Cardiac fibroblast (primary cell): ENCODE results near the gene CRTAC1.

Source experiments
- DNase-seq, 2 donors: peaks; one replicate each; pipeline versions ENCODE4 v3.0.0 to v3.0.0-alpha.2; 2010; ENCODE audit warnings: low read depth in 2 of 2
- H3K4me3 ChIP-seq, 2 donors: replicated peaks in 1 of 2; 1 replicate in 1 of 2; 2 replicates in 1 of 2; pipeline ENCODE4 v1.5.1; 2011; ENCODE audit warnings: low read depth in 2 of 2, low read length in 2 of 2, mild to moderate bottlenecking in 2 of 2, moderate library complexity in 1 of 2
- TF ChIP-seq, protein P1 (sequence below): IDR thresholded peaks from one replicate; pipeline ENCODE4 v1.5.1; 2011; ENCODE audit warnings: low read depth, mild to moderate bottlenecking, low read length, inconsistent platforms

CRTAC1 gene

DNA sequence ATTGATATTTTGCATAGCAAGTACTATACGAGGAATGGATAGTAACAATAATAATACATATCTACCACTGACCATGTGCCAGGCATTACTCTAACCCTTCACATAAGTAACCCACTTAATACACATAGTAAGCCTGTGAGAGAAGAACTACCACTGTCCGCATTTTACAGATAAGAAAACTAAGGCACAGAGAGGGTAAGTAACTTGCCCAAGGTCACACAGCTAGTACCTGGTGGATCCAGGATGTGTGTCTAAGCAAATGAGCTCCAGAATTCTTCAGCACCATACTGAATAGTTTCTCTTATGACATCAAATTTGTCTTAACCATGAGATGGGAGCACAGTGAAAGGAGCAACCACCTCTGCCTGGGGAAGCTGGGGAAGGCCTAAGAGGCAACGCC lies 10.2 kb downstream of the CRTAC1 start:
- no peak for DNase-seq
- H3K4me3 ChIP-seq: no peak overlapping the region
- TF ChIP-seq, protein P1, sequence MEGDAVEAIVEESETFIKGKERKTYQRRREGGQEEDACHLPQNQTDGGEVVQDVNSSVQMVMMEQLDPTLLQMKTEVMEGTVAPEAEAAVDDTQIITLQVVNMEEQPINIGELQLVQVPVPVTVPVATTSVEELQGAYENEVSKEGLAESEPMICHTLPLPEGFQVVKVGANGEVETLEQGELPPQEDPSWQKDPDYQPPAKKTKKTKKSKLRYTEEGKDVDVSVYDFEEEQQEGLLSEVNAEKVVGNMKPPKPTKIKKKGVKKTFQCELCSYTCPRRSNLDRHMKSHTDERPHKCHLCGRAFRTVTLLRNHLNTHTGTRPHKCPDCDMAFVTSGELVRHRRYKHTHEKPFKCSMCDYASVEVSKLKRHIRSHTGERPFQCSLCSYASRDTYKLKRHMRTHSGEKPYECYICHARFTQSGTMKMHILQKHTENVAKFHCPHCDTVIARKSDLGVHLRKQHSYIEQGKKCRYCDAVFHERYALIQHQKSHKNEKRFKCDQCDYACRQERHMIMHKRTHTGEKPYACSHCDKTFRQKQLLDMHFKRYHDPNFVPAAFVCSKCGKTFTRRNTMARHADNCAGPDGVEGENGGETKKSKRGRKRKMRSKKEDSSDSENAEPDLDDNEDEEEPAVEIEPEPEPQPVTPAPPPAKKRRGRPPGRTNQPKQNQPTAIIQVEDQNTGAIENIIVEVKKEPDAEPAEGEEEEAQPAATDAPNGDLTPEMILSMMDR: no peak

DNA sequence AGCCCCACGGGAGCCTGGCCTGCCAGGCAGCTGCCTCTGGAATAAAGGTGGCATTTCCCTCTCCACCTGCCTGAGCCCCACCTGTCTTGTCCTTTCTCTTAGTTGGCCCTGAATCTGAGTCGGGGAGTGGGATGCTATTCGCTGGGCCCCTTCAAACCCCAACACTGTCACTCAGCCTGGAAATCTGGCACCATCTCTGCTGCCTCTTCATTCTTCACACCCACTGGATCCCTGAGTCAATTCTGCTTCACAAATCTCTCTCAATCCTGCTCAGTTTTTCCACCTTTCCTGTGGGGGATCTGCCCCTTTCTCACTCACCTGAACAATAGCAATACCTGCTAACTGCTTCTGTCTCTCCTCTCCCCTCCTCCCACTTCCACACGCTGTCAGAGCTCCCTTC lies 10.6 kb downstream of the CRTAC1 start:
- DNase-seq: no peak
- no peak overlapping the region for H3K4me3 ChIP-seq
- TF ChIP-seq, protein P1: no peak

DNA sequence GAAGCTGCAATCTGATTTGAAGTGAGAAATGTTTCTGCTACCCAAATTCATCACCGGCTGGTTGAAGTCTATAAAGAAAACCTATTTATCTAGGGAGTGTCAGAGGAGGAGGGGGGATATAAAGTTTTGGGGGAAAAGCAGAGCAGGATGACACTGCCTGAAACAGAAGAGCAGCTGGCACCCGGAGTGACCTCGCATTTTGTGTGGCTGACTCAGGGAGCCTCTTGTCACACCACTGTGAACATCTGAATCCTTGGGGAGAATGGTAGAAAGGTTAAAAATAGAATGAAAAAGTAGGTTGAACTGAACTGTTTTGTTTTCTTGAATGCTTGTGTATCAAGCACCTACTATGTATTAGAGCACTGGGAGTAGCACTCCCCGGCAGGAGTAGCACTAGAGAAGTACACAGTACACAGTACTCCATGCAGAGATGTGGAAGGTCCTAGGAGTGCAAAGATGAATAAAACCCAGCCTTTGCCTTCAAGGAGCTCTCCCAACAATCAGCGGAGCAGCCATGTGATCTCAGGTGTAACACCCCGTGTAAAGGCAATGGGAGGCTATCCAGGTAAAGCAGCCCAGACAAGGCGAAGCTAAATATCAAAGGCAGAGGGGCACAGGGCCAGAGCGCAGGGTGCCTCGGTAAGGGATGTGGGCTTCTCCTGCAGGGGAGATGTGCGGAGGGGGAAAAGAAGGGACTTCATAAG lies 13.5 kb downstream of the CRTAC1 start:
- TF ChIP-seq, protein P1: no peak
- H3K4me3 ChIP-seq: no peak overlapping the region
- no peak for DNase-seq

DNA sequence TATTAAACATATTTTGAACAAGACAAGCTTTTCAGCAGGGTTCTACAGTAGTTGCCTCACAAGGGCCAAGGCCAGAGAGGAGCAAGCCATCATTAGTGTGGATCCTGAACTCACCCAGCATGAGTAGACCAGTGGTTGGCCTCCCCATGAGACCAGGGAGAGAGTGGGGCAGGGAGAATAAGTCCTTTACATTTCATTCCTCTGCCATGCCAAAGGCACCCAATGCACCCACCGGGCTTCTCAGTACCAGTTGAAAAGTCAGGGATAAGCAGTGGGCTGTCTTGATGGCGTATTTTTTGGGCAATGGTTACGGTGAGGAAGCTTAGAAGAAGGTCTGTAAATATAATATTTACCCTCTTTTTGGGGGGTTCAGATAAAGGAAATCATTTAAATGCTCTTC lies 16.6 kb downstream of the CRTAC1 start:
- TF ChIP-seq, protein P1: no peak
- no peak overlapping the region for H3K4me3 ChIP-seq
- no peak for DNase-seq

DNA sequence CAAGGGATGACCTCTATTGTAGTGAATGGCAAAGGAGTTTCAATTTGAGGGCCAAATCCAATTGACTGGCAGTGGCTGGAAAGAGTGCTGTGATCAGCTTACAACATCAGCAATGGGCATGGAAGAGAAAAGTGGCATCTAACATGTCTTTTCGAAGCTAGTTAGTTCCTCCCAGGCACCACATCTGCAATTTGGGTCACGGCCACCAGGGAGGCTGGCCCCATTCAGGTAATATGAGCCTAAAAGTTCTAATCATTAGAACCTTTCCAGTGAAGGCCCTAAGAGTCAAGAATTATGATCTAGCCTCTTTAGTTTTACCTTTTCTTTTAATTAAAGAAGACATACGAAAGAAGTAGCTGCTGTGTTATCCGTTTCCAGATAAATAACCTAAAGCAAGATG lies 17.3 kb downstream of the CRTAC1 start:
- TF ChIP-seq, protein P1: no peak
- no peak for DNase-seq
- no peak overlapping the region for H3K4me3 ChIP-seq

DNA sequence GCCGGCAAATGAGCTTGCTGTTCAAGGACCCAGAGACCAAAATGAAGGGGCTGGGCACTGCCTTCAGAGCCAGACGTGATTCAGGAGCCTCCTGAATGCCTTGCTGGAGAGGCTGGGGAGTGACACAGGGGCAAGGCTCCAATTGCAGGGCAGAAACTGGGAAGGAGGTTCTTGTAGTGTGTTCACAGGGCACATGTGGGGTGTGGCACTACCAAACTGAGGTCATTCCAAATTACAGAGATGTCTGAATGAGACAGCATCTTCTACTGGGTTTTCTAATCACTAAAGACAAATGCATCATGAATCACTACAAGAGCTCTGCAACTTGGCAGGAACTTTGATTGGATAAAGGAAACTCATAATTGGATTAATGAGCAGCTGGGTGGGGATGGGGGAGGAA lies 17.8 kb downstream of the CRTAC1 start:
- no peak overlapping the region for H3K4me3 ChIP-seq
- no peak for DNase-seq

More for the DNA sequence above, 17.8 kb downstream of the CRTAC1 start:
- TF ChIP-seq, protein P1: no peak
